ENCODE measurements around the gene MED13L.
"Not testable (repeated sequence)": the region's sequence is repeated elsewhere in the genome, so short reads cannot be mapped to it uniquely, and the experiment has no call there.

The MED13L gene

GRCh38 chr12:116133149-116133548, 144.3 kb downstream of the MED13L start:
- no peak for TF ChIP-seq CTCF (IDR thresholded peaks at IDR 0.05; ENCODE audit: low read depth, low read length)
- no peak for DNase-seq

GRCh38 chr12:116131987-116132386, 145.5 kb downstream of the MED13L start:
- not testable (repeated sequence) for DNase-seq

More at GRCh38 chr12:116133149-116133548, 144.3 kb downstream of the MED13L start:
- Histone ChIP-seq H3K27me3 (ENCODE audit: insufficient read depth, low read depth, severe bottlenecking) (no peaks in the 10 kb centered on the region), H3K9me3 (ENCODE audit: severe bottlenecking) (no peaks in the 10 kb centered on the region), H3K36me3 (no peaks in the 10 kb centered on the region), H3K27ac (no peak overlapping the region), H3K4me3 (ENCODE audit: low read depth, low read length) (no peak overlapping the region)

GRCh38 chr12:116131176-116131575, 146.3 kb downstream of the MED13L start:
- DNase-seq, result no peak
- no peaks in the 10 kb centered on the region for H3K9me3 ChIP-seq (ENCODE audit: severe bottlenecking)
- no peak overlapping the region for H3K27ac ChIP-seq
- H3K36me3 ChIP-seq, result no peaks in the 10 kb centered on the region
- H3K4me3 ChIP-seq (ENCODE audit: low read depth, low read length), result no peak overlapping the region
- no peak for TF ChIP-seq CTCF (IDR thresholded peaks at IDR 0.05; ENCODE audit: low read depth, low read length)
- no peaks in the 10 kb centered on the region for H3K27me3 ChIP-seq (ENCODE audit: insufficient read depth, low read depth, severe bottlenecking)

More at GRCh38 chr12:116131987-116132386, 145.5 kb downstream of the MED13L start:
- H3K27me3 ChIP-seq (ENCODE audit: insufficient read depth, low read depth, severe bottlenecking); H3K9me3 ChIP-seq (ENCODE audit: severe bottlenecking); H3K27ac ChIP-seq; H3K4me3 ChIP-seq (ENCODE audit: low read depth, low read length); H3K36me3 ChIP-seq: not testable (repeated sequence)

- Histone ChIP-seq H3K27me3 (ENCODE audit: insufficient read depth, low read depth, severe bottlenecking) (no peaks in the 10 kb centered on the region), H3K27ac (no peak overlapping the region), H3K9me3 (ENCODE audit: severe bottlenecking) (no peaks in the 10 kb centered on the region), H3K4me3 (ENCODE audit: low read depth, low read length) (no peak overlapping the region), H3K36me3 (no peaks in the 10 kb centered on the region)
- no peak for TF ChIP-seq CTCF (IDR thresholded peaks at IDR 0.05; ENCODE audit: low read depth, low read length)
- no peak for DNase-seq
Measured at GRCh38 chr12:116130431-116130830, 147.1 kb downstream of the MED13L start.

- H3K27me3 ChIP-seq (ENCODE audit: insufficient read depth, low read depth, severe bottlenecking), result no peaks in the 10 kb centered on the region
- H3K36me3 ChIP-seq, result no peaks in the 10 kb centered on the region
- no peak for DNase-seq
- no peak overlapping the region for H3K27ac ChIP-seq
- H3K4me3 ChIP-seq (ENCODE audit: low read depth, low read length), result no peak overlapping the region
- no peak for TF ChIP-seq CTCF (IDR thresholded peaks at IDR 0.05; ENCODE audit: low read depth, low read length)
- H3K9me3 ChIP-seq (ENCODE audit: severe bottlenecking), result no peaks in the 10 kb centered on the region
Measured at GRCh38 chr12:116128779-116129178, 148.7 kb downstream of the MED13L start.

GRCh38 chr12:116127859-116128258, 149.6 kb downstream of the MED13L start:
- no peak for TF ChIP-seq CTCF (IDR thresholded peaks at IDR 0.05; ENCODE audit: low read depth, low read length)
- no peak for DNase-seq
- H3K27ac ChIP-seq, result no peak overlapping the region
- no peaks in the 10 kb centered on the region for H3K27me3 ChIP-seq (ENCODE audit: insufficient read depth, low read depth, severe bottlenecking)
- H3K4me3 ChIP-seq (ENCODE audit: low read depth, low read length), result no peak overlapping the region
- H3K9me3 ChIP-seq (ENCODE audit: severe bottlenecking), result no peaks in the 10 kb centered on the region
- H3K36me3 ChIP-seq, result no peaks in the 10 kb centered on the region
